Ovary (tissue), 3 donors: Measurements from ENCODE around the gene TENM4.

Source experiments
- EP300 ChIP-seq: sonication (generic); formaldehyde crosslinking; IDR thresholded peaks from one replicate; pipeline ENCODE4 v1.6.1; 2017; ENCODE audit warnings: antibody characterized with exemption
- POLR2A ChIP-seq: fragments of 450-650 bp; IDR thresholded peaks from one replicate; pipeline ENCODE4 v1.6.1; 2017; ENCODE audit warnings: antibody characterized with exemption, mild to moderate bottlenecking, moderate library complexity
- TF ChIP-seq, protein P1 (sequence below), 3 donors: fragments of 450-650 bp in 2 of 3; fragments of 200-600 bp in 1 of 3; IDR thresholded peaks; one replicate each; pipeline versions ENCODE4 v1.5.1 to v1.8.0; 2016 to 2022; ENCODE audit warnings: antibody characterized with exemption in 3 of 3, mild to moderate bottlenecking in 1 of 3
- donor health status: DM: no; HTN: no; CAD: no.

DNA sequence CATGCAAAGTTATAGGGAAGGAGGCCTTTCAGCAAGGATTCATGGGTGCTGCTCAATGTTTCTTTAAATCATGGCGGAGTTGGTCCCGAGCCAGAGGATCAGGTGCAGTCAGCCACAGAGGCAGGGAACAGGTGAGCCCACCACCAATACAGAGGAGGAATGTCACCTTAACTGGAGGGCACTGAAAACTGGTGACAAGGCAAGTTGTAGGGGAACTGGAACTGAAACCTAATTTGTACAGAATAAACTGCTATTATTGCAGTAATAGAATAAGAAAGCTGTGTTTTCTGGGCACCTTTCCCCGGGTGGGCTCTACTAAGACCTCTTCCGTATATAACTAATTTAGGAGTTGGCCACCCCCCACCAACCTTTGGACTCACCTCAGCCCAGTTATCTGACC lies 570.2 kb downstream of the TENM4 start:
- TF ChIP-seq, protein P1, sequence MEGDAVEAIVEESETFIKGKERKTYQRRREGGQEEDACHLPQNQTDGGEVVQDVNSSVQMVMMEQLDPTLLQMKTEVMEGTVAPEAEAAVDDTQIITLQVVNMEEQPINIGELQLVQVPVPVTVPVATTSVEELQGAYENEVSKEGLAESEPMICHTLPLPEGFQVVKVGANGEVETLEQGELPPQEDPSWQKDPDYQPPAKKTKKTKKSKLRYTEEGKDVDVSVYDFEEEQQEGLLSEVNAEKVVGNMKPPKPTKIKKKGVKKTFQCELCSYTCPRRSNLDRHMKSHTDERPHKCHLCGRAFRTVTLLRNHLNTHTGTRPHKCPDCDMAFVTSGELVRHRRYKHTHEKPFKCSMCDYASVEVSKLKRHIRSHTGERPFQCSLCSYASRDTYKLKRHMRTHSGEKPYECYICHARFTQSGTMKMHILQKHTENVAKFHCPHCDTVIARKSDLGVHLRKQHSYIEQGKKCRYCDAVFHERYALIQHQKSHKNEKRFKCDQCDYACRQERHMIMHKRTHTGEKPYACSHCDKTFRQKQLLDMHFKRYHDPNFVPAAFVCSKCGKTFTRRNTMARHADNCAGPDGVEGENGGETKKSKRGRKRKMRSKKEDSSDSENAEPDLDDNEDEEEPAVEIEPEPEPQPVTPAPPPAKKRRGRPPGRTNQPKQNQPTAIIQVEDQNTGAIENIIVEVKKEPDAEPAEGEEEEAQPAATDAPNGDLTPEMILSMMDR (IDR thresholded peaks at IDR 0.05) = no peak
- TF ChIP-seq POLR2A (no peak), EP300 (no peak)
